ENCODE results near the gene AKAP8L.
"Not testable (repeated sequence)": the region's sequence is repeated elsewhere in the genome, so short reads cannot be mapped to it uniquely, and the experiment has no call there.

AKAP8L gene

DNA sequence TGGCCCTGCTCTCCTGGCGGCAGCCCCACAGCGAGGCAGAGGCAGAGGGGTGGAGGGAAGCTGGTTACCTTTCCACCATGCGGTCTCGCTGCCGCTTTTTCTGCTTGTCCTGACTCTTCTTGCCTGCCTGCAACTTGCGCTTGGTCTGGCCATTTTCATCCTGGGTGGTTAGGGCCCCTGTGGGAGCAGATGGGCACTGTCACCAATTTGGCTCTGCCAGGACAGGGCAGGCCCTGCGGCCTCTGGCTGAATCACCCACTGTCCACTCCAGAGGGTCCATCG lies 19.6 kb downstream of the AKAP8L start:
- no peak overlapping the region for H3K4me3 ChIP-seq (ENCODE audit: low read depth, low read length)
- TF ChIP-seq, protein P1, sequence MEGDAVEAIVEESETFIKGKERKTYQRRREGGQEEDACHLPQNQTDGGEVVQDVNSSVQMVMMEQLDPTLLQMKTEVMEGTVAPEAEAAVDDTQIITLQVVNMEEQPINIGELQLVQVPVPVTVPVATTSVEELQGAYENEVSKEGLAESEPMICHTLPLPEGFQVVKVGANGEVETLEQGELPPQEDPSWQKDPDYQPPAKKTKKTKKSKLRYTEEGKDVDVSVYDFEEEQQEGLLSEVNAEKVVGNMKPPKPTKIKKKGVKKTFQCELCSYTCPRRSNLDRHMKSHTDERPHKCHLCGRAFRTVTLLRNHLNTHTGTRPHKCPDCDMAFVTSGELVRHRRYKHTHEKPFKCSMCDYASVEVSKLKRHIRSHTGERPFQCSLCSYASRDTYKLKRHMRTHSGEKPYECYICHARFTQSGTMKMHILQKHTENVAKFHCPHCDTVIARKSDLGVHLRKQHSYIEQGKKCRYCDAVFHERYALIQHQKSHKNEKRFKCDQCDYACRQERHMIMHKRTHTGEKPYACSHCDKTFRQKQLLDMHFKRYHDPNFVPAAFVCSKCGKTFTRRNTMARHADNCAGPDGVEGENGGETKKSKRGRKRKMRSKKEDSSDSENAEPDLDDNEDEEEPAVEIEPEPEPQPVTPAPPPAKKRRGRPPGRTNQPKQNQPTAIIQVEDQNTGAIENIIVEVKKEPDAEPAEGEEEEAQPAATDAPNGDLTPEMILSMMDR (IDR thresholded peaks at IDR 0.05; ENCODE audit: borderline replicate concordance, insufficient read depth, low read depth, low read length): no peak

DNA sequence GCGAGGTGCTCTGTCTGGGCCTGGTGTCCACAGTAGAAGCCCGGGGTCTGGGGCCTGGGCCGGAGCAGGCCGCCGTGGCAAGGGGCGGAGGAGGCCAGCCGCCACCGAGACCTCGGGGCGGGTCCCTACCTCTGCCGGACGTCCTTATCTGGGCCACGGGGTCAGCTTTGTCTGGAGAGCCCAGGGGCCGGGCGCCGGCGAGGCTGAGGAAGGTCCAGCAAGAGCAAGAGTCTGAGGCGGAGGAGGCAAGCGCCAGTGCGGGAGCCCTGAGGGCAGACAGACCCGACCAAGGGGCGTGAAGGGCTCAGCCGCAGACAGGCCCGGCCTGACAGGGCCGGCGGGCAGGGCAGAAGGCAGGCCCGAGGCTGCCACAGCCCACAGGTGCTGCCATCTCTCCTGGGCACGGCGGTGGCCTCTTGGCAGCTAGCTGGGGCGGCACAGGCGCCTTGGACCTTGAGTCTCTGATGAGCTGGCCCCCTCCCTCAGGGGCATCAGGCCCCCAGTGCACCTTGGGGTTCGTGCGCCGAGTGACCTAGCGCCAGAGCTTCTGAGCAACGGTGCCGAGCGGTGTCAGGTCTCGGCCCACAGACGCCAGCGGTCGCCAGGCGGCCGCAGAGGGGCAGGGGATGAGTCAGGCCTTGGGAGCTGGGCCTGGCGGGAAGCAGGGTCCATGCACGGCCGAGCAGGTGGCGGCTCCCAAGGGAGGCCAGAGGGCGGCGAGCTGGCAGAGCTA lies 20.1 kb downstream of the AKAP8L start:
- TF ChIP-seq, protein P1 (IDR thresholded peaks at IDR 0.05; ENCODE audit: borderline replicate concordance, insufficient read depth, low read depth, low read length): no peak
- H3K4me3 ChIP-seq (ENCODE audit: low read depth, low read length): no peak overlapping the region

DNA sequence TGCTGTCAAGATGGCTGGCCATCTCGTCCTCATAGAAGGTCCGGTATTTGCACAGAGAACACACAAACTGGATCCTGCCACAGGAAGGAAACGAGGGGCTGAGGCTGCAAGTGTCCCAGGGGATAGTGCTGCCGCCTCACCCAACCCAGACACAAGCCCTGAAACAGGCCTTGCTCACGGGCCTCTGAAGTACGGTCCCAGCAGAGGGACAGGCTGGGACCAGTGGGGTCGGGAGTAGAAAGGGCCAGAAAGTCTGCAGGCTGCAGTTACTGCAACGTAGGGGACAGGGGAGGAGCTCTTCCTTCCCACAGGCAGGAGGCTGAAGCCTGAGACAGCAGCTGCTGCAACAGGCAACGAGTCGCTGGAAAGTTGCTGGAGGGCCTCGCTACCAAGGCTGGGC lies 21.0 kb downstream of the AKAP8L start:
- H3K4me3 ChIP-seq (ENCODE audit: low read depth, low read length): no peak overlapping the region
- TF ChIP-seq, protein P1 (IDR thresholded peaks at IDR 0.05; ENCODE audit: borderline replicate concordance, insufficient read depth, low read depth, low read length): no peak

DNA sequence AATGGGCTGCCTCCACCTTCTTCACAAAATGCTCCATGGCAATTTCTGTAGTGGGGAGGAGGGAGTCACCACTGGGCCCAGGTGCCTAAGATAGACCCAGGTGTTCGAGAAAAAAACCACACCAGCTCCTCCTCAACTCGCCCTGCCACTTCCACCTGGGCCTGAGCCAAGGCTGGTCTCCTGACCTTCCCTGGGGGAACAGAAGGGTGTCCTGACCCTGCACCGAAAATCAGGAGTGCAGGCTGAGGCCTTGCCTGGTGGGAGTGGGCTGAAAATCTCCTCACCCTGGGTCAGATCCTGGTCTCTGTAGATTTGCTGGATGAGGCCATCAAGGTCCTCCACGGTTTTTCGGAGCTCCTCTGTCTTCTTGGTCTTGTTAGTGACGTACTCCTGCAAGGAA lies 21.6 kb downstream of the AKAP8L start:
- TF ChIP-seq, protein P1 (IDR thresholded peaks at IDR 0.05; ENCODE audit: borderline replicate concordance, insufficient read depth, low read depth, low read length): no peak
- H3K4me3 ChIP-seq (ENCODE audit: low read depth, low read length): no peak overlapping the region

DNA sequence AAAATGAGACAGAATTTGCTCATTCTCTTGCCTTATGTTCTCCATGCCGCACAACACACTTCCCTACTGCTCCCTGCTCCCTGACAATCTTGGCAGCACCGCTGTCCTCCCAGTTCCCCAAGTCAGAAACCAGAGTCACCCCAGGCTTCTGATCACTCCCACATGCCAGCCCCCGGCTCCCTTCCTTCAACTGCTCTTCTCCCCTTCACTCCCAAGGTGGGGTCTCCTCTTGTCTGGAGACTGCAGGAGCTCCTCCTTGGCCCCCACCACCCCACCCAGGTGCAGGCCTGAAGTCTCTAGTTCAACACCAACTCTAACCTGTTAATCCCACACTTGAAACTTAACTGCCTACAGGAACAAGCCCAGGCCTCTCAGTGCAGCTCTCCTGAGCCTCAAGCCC lies 22.4 kb downstream of the AKAP8L start:
- H3K4me3 ChIP-seq (ENCODE audit: low read depth, low read length): no peak overlapping the region
- TF ChIP-seq, protein P1 (IDR thresholded peaks at IDR 0.05; ENCODE audit: borderline replicate concordance, insufficient read depth, low read depth, low read length): no peak

DNA sequence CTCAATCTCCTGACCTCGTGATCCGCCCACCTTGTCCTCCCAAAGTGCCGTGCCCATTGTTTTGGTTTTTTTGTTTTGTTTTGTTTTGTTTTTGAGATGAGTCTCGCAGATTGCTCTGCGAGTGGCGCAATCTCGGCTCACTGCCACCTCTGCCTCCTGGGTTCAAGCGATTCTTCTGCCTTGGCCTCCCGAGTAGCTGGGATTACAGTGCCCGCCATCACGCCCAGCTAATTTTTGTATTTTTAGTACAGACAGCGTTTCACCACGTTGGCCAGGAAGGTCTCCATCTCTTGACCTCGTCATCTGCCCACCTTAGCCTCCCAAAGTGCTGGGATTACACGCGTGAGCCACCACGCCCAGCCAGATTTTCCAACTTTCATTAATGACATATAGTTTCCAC lies 23.5 kb downstream of the AKAP8L start:
- not testable (repeated sequence) for H3K4me3 ChIP-seq (ENCODE audit: low read depth, low read length)

DNA sequence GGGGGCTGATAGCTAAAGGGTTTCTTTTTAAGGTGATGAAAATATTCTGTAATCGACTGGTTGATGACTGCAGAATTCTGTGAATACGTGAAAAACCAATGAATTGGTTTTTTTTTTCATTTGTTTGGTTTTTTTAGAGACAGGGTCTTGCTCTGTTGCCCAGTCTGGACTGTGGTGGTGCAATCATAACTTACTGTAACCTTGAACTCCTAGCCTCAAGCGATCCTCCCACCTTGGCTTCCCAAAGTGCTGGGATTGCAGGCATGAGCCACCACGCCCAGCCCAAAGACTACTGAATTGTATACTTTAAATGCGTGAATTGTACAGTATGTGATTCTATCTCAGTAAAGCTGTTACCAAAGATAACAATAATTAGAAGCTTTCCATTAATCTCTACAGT lies 24.4 kb downstream of the AKAP8L start:
- TF ChIP-seq, protein P1 (IDR thresholded peaks at IDR 0.05; ENCODE audit: borderline replicate concordance, insufficient read depth, low read depth, low read length): no peak
- no peak overlapping the region for H3K4me3 ChIP-seq (ENCODE audit: low read depth, low read length)

DNA sequence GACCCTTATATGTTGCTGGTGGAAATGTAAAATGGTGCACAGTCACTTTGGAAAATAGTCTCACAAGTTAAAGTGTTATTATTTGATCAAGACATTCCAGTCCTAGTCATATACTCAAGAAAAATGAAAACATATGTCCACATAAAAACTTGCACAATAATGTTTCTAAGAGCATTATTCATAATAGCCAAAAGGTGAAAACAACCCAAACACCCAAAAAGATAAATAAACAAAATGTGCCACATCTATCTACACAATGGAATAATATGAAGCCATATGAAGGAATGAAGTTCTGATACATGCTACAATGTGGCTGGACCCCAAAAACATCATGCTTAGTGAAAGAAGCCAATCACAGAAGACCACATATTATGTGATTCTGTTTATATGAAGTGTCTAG lies 24.8 kb downstream of the AKAP8L start:
- TF ChIP-seq, protein P1 (IDR thresholded peaks at IDR 0.05; ENCODE audit: borderline replicate concordance, insufficient read depth, low read depth, low read length): no peak
- H3K4me3 ChIP-seq (ENCODE audit: low read depth, low read length): no peak overlapping the region
